NOMO-1 (cell line): ENCODE data around the gene MTSS2.
A peak's percentile ranks its signal among the peaks of the same experiment; 100 is the strongest.

Source experiments
- DNase-seq, 2 experiments: peaks; one replicate each; lab custom pipeline; 2025; ENCODE audit not compliant: unreplicated experiment in 2 of 2; lab: John Stamatoyannopoulos, UW

MTSS2 gene

DNA sequence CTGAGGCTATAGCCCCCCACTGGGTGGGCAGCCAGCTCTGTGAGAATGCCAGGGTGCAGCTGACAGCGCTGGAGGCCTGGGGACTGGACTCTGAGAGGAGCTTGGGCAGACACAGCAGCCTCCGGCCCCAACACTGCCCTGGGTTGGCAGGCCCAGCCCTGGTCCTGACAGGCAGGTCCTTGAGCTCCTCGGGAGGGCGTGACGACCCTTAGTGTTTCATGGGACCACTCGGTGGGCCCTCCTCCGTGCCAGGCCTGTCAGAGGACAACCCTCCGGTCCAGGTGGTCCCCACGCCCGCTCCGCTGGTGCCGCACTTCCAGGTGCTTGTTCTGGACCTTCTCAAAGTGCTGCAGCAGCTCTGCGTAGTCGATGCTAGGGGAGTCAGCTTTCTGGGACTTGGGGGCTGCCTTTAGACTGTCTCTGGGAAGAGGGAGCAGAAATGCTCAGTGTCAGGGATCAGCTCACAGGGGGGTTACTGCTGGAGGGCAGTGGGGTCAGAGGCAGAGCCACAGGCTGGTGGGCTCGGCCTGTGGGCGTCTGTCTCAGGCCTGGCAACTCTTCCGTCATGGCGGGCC lies 1.9 kb upstream of the MTSS2 start:
- DNase-seq, result no peak

DNA sequence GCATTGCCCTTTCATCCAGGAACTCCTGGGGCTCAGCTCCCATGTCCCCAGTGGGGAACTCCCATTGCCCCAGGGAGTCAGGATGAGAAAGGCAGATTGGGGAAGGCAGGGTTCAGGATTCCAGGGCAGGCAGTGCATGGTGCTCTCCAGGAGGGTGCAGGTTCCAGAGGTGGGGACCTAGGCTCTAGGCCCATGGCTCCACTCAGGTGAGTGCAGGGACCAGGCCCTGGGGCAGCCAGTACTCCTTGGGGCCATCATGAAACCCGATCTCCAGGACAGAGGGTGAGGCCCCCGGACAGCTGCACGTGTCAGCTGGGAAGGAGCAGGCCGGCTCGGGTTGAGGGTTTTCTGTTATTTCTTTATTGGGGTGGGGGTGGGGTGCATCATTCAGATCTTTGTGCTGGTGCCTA lies 1.3 kb upstream of the MTSS2 start:
- no peak for DNase-seq

DNA sequence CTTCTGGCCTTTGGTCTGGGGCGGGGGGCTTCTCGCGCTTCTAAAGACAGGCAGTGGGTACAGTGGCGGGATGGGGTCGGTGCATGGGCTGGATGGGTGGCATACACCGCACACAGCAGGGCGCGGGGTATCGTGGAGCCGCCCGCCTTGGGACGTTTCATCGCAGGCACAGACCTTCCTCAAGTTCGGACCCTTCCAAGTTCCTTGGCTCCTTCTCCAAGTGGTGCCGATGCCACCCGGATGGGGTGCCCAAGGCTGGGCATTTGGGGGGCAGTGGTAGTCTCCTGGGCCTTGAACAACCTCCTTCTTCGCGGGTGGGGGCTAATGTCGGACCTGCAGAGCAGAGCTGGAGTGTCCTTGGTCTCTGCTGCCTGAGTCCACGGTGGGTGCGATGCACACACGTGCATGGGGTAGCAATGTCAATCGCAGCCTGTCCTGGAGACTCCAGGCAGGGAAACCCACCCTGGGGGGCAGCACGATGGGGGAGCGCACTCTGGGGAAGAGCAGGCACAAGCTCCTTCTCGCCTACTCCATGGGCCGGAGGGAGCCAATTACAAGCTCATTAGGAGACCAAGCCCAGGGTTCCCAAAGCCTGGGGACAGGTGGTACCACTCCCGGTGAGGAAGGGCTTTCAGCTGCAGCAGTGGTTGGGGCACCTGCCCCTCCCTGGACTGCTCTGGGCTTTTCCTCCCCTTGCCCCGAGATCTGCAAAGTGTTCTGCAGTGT lies 686 bp upstream of the MTSS2 start:
- no peak for DNase-seq

DNA sequence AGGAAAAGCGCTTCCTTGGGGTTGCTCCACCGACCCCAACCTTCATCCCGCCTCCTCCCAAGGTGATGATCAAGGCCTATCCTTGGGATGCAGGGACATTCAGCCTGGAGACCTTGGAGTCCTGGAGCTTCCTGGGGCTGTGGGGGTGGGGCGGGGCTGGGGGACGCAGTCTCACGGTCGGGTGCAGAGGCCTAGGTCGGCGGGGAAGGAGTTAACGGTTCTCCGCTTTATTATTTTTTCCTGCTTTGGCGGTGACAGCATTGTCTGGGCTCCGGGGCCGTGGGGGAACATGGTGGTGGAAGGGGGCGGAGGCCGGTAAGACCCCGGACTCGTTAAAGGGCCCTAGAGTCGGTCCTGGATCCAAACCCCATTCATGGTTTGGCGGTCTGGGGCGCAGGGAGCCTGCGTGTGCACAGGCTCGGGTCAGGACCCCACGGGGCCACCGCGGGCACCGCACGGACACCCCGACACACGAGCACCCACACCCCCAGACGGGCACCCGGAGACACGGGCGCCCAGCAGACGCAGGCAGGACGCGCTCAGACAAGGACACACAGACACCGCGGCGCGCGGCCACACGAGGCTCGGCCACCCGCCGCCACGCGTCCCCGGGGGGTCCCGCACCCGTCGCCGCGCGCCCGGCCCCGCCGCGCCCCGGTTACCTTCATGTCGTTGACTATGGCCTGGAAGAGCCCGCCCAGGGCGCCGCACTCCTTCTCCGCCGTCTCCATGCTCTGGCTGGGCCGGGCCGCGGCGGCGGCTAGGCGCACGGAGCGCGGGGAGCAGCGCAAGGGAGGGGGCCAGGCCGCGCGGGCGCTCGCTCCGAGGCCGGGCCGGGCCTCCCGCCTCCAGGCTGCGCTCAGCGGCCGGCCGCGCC lies 554 bp downstream of the MTSS2 start:
- DNase-seq, result peak in 1 of 2 experiments; percentile 7

DNA sequence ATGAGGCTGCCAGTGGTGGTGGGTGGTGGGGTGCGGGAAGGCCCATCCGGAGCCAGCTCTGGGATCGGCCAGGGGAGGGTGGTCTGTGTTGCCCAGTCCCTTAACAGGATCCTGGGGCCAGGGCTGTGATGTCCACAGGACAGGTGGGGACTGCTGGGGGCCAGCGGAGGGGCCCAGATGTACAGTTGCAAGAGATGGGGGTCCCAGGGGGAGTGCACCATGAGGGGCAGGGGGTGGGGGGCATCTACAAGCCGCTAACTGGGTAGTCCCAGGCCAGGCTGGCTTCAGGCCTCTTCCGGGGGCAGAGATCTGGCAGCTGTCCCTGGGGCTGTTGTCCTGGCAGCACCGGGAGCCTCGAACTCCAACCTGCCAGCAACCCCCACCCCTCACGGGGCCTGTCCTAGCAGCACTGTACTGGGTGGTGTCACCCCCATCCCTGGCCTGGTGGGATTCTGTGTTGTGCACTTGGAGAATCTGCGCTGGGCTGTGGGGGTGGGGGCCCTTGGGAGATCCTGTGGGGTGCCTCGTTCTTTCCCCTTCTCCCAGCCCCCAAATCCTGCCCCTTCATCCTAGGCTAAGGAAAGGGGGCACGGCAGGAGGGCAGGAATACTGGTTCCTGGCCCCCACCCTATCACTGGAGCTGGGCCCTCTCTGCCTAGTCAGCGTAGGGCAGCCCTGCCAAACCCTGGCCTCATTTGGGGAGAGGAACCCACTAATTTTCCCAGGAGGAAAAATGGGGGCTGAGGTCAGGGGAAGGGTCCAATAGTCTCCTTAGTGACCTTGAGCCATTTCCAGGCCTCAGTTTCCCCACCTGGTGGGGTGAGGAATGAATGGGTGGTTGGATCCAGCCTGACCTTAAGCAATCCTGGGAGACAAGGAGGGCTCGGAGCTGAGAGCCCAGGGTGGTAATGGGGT lies 1.4 kb downstream of the MTSS2 start:
- DNase-seq, result no peak

DNA sequence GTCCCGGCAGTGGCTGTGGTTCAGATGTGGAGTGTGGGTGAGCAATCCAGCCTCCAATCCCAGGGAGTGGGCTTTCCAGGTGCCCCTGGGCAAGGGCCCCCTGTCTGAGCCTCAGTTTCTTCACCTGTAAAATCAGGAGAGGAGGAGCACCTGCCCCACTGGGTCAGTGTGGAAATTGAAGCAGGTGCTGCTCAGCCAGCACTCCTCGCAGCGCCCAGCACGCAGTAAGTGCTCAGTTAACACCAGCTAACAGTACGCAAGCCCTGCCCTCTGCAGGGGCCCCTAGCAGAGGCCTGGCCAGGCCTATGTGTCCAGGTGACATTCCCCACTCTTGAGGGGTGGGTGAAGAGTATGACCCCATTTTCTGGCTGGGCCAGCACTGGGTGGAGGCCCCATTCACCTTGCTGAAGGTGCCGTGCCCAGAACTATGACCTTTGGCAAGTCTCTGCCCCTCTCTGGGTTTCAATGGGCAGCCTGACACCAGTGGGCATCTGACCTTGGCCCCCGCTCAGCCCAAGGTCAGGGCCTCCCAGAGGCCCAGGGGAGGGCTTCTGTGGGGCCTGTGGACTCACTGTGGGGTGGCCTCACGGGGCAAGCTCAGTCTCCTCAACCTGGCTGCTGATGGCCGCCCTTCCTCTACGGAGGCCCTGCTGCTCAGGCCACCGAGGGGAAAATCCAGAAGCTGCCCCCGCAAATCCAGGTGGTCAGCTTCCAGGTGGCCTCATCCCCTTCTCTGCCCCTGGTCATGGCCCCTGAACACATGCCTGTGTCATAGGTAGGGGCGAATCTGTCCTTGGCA lies 2.5 kb downstream of the MTSS2 start:
- no peak for DNase-seq

DNA sequence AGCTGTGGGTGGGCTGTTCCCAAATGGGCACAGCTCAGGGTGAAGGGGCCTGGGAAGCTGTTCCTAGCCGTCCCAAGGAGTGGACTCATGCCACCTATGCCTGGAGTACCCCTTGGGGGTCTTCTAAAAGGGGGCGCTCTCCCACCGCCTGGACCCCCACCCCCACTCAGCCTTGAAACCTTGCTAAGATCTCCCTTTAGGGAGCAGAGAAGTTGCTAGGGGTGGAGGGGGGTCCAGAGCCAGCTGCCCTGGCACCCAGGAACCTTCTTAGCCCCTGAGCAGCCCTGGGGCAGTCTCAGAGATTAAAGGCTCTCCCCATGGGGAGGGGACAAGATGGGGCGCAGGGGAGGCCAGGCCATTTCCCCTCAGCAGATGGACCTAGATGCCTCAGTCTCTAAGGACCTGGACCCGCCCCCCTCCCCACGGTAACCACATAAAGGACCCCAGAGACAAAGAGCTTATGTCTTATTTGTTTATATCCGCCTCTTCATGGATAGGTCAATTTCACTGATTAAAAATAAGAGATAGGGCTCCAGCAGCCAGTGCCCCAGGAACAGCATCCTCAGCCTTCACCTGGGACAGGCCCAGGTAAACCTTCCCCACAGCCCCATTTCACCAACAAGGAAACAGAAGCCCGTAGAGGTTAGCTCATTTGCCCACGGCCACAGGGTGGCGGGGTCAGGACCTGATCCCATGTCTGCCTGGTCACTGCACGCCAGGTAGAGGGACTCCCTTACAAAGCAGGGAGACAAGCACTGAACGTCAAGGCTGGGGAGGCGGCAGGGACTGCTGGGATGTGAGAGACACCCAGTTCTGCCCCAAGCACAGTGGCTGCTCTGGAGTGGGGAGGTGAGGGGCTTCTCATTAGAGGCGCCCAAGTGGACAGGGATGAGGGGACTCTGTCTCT lies 3.4 kb downstream of the MTSS2 start:
- DNase-seq, result no peak

DNA sequence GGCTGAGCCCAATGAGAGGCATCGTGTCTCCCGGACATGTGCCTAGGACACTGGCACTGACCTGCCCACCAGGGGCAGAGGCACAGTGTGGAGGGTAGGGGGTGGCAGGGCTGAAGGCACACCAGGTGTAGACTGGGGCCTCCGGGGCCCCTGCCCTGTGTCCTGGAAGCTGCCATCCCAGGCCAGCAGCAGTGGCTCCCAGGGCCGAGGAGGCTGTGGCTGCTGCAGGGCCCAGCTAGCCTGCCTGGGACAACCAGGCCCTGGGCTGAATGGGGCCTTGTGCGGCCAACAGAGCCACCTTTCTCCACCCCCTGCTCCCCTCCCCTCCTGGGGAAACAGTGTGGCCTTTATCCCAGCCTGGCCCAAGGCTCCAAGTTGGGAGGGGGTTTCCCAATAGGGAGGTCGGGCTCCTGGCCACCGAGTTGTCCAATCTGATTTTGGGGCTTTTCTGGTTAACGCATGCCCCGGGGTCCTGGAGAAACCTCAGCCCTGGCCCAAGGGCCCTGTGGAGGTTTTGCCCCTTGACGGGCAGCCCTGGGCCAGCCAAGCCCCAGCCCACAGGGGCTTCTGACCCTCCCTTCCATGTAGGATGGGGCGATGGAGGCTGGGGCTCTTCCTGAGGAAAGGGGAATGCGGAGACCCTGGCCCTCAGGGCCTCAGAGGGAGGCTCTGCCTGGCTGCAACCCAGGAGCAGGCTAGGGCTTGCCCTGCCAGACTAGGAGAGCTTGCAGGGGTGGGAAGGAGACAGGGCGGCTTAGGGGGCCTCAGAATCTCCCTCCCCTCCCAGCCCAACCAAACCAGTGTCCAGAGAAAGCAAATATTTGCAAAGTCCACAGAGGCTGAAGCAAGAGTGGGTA lies 4.2 kb downstream of the MTSS2 start:
- DNase-seq, result no peak

DNA sequence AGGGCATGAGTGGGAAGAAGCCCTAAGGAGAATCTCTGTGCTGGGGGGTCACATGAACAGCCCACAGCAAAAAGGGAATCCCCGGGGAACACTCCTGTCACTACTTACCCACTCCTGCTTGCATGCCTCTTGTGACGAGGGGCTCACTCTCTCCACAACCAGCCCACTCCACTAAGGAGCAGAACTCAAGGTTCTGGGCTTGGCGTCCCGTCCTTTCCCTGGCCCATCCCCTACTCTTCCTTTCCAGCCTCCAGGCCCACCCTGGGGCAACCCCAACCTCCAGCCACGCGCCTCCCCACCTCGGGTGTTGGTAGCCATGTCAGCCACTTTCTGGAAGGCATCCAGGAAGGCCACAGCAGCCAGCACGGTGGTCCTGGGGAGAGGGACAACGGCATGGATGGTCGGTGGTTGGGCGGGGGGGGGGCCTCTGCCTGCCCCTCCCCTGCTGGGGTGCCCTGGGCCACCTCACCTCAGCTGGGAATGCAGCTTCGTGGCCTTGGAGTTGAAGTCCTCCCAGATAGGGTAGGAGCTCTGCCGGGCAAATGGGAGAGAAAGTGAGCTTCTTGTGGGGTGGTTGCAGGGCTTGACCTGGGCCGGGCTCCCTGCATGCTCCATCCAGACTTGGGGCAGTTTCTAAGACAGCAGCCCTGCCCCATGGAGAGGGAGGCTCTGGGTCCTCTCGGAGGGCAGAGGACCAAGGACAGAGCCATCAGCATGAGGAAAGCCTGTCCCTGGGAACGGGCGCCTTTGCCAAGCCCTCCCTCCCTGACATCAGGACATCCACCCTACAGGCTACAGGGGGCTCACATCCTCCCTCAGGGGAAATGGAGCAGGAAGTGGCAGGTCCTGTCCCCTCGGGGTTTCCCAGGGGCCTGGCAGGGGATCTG lies 5.1 kb downstream of the MTSS2 start:
- DNase-seq, result no peak

DNA sequence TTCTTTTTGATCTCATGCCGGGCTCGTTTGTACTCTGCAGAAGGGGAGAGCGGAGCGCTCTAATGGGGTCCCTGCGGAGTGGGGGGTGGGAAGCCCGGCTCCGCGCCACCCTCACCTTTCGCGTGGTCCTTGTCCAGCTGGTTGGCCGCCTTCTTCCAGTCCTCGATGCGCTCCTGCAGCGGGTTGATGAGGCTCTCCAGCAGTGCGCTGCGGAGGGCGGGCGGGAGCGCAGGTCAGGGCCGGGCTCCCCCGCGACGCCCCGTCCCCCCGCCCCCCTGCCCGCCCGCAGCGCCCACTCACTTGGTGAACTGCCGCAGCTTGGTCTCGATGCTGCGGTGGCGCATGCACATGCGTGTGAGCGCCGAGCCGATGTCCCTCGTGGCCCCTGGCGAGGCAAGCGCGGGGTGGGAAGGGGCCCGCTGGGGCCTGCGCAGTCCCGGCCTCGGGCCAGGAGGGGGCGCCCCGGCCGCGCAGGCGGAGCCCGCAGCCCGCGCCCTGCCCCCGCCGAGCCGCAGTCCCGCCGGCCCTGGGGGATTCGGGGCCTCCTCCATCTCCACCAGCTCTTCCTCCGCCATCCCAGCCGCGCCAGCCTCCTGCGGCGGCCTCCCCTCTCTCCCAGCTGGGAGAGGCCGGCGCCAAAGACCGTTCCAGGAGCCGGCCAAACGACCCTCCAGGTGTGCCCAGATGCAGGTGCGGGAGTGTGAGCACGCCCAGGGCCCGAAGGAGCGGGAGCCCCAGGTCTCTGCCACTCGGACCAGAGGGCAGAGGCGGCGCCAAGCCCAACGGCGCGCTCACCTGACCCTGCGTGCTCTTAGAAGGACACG lies 6.0 kb downstream of the MTSS2 start:
- no peak for DNase-seq

DNA sequence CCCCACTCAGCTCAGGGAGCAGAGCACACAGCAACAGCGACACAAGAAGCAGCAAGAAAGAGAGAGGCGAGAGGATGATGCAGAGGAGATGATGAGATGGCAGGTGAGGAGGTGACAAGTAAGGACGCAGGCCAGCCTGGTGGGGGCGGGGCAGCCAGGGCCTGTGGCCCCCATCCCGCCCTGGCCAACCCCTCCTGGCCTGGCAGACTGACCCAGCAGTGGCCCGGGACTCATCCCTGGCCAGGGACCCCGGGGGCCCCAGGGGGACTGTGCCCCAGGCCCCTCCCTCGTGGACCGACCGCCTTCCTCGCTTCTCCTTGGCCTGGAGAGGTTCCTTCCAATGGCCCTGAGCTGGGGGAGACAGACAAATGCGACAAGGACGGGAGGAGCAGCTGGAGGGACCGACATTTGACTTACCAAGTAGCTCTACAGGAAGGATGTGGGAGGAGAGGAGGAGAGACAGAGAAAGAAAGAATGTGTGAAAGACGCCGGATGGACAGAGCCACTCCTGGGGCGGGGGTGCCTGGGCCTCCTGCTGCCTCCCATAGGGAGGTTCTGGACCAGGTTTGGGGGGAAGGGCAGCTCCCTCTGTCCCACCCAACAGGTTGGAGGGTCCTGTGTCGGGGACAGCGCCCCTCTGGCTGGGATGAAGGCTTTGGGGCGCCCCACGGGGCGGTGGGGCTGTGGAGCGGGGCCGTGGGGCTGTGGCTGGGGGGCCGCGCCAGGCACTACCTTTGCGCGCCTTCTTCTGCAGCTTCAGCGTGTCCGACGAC lies 6.8 kb downstream of the MTSS2 start:
- no peak for DNase-seq

DNA sequence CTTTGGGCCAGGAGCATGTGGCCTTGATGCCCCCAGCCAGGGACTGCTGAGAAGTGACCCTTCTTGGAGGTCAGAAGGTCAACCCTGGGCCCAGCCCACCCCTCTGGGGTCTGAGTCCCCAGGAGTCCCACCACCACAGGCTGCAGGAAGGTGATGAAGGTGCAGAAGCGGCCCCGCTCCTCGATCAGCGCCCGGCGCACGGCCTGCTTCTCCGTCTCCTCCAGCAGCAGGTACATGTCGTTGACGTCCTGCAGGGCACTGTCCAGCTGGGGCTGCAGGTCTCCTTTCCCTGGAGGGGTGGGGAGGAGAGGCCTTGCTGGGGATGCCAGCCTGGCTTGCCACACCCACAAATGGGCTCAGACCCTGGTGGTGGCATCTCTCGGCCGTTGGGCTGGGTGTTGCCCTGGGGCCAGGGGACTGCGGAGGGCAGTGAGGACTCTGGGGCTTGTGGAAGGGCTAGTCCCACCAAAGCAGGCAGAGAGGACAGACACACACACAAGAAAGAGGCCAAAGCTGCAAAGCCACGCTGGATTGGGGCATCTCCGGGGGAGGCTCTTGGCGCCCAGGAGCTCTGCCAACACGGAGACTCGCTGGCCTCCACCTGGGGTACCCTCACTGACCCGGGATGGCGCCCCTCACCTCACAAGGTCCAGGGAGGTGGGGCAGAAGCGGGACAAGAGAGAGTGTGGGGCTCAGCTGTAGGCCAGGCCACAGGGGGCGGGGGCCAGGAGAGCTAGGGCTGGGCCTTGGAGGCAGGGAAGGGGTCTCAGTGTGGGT lies 7.5 kb downstream of the MTSS2 start:
- DNase-seq, result no peak

DNA sequence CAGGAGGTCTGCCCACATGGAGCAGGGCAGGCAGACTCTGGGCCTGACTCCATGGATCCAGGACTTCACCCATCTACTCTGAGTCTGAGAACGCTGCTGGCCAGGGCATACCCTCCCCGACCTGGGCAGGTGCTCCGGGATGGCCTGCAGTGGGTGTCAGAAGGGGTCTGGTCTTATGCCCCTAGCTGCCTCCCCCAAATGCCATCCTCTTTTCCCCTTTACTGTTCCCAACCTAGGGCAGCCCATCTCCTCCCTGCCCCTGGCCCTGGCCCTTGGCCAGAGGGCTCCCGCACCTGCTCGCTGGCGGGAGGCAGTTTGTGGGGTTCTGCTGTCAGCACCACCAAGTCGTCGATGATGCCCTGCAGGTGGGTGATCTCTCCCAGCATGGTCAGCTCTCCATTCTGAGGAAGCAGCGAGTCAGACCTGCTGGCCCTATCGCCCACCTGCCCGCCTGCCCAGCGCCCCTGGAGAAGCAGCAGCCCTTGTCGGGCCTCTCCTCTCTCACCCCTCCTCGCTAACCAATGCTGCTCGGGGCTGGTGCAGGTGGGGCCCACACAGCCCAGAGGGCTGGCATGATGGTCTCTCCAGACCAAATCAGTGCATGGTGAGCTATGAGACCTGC lies 8.2 kb downstream of the MTSS2 start:
- no peak for DNase-seq
